BE2C (cell line): ENCODE measurements around the gene SELENON.

ENCODE experiments used
- DNase-seq: peaks from one replicate; pipeline ENCODE4 v3.0.0-alpha.2; 2020
- H3K27me3 ChIP-seq: fragments of 250-450 bp; sonication (Bioruptor Pico); 2 replicates; pipeline ENCODE4 v1.5.1; 2020; ENCODE audit warnings: mild to moderate bottlenecking
- H3K36me3 ChIP-seq: fragments of 250-450 bp; sonication (Bioruptor Pico); 2 replicates; pipeline ENCODE4 v1.5.1; 2020; ENCODE audit warnings: mild to moderate bottlenecking
- H3K4me1 ChIP-seq: fragments of 250-450 bp; sonication (Bioruptor Pico); 2 replicates; pipeline ENCODE4 v1.5.1; 2020
- H3K4me3 ChIP-seq: 2 replicates; pipeline ENCODE4 v1.5.1; 2011; ENCODE audit warnings: low read depth, low read length
- H3K9me3 ChIP-seq: fragments of 250-450 bp; sonication (Bioruptor Pico); 2 replicates; pipeline ENCODE4 v1.5.1; 2020
- TF ChIP-seq, protein P1 (sequence below): IDR thresholded peaks from 2 replicates; pipeline ENCODE4 v1.5.1; 2012; ENCODE audit warnings: mild to moderate bottlenecking, low read depth, low read length

Gene SELENON

DNA sequence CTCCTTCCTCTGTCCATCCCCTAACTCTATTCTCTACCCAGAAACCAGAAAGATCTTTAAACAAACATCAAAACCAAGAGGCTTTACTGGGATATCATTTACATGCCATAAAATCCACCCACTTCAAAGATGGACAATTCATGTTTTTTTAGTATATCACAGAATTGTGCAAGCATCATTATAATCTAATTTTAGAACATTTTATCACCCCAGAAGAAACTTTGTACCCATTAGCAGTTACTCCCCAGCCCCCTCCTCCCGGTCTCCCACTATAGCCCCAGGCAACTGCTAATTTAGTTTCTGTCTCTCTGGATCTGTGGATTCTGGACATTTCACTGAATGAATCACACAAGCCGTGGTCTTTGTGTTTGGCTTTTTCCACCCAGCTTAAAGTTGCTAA lies 4.8 kb upstream of the SELENON start:
- Histone ChIP-seq H3K9me3 (no peaks in the 10 kb centered on the region), H3K36me3 (no peaks in the 10 kb centered on the region), H3K27me3 (no peaks in the 10 kb centered on the region), H3K4me3 (no peak overlapping the region), H3K4me1 (peaks cover 5% of the 10 kb centered on the region)
- DNase-seq = peak; percentile 33
- TF ChIP-seq, protein P1, sequence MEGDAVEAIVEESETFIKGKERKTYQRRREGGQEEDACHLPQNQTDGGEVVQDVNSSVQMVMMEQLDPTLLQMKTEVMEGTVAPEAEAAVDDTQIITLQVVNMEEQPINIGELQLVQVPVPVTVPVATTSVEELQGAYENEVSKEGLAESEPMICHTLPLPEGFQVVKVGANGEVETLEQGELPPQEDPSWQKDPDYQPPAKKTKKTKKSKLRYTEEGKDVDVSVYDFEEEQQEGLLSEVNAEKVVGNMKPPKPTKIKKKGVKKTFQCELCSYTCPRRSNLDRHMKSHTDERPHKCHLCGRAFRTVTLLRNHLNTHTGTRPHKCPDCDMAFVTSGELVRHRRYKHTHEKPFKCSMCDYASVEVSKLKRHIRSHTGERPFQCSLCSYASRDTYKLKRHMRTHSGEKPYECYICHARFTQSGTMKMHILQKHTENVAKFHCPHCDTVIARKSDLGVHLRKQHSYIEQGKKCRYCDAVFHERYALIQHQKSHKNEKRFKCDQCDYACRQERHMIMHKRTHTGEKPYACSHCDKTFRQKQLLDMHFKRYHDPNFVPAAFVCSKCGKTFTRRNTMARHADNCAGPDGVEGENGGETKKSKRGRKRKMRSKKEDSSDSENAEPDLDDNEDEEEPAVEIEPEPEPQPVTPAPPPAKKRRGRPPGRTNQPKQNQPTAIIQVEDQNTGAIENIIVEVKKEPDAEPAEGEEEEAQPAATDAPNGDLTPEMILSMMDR = no peak

DNA sequence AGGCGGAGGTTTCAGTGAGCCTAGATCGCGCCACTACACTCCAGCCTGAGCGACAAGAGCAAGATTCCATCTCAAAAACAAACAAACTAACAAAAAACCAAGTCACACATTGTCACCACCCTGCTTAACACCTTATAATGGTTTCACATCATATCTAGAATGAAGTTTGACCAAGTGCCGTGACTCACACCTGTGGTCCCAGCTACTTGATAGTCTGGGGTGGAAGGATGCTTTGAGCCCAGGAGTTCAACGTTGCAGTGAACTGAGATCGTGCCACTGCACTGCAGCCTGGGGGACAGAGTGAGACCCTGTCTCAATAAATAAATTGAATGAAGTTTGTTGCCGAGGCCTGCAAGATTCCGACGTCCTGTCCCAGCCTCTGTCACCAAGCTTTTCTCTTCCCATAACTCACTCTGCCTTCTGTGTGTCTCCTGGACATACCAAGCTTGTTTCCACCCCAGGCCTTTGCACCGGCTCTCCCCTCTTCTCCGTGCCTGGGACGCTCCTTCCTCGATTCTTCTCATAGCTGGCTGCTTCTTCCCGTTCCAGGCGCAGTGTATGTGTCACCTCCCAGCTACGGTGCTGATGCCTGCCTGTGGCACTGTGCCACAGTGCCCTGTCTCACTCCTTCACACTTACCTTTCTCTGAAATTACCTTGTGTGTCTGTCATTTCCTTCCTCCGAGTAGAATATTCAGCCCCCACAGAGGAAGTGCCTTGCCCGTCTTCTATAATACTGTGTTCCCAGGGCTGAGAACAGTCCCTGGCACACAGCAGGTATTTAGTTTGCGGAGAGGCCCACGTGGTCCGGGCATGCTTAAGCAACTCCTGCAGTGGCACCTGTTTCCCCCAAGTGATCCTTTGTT lies 3.8 kb upstream of the SELENON start:
- TF ChIP-seq, protein P1 = no peak
- DNase-seq = no peak
- Histone ChIP-seq H3K9me3 (no peaks in the 10 kb centered on the region), H3K27me3 (no peaks in the 10 kb centered on the region), H3K36me3 (no peaks in the 10 kb centered on the region), H3K4me3 (no peak overlapping the region), H3K4me1 (peaks cover 5% of the 10 kb centered on the region)

DNA sequence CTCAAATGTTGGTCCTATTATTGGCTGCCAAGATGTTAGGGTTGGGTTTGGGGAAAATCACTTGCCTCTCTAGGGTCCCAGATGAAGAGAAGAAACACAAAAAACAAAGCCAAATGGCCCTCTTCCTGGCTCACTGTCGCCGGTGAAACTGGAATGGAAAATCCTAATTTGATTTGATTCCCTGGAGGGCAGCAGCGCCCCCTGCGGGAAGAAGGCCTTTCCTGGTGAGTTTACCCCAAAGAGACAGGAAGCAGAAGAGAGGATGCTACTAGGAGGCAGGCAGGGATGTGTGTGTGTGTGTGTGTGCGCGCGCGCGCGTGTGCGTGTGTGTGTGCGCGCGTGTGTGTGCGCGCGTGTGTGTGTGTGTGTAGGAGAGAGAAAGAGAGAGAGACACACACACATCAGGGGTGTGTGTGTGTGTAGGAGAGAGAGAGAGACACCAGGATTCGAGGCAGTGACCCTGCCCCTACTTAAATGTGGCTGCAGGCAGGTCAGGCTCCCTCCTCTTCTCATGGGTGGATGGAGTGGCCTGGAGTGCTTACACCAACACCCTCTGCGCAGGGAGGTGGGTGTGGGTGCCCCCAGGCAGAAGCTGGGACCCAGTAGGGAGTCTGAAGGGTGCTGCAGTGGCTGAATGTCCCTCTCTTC lies 3.1 kb upstream of the SELENON start:
- Histone ChIP-seq H3K27me3 (no peaks in the 10 kb centered on the region), H3K9me3 (no peaks in the 10 kb centered on the region), H3K4me1 (peaks cover 5% of the 10 kb centered on the region), H3K36me3 (no peaks in the 10 kb centered on the region), H3K4me3 (no peak overlapping the region)
- TF ChIP-seq, protein P1 = peak; percentile 68
- peak; percentile 80 for DNase-seq

DNA sequence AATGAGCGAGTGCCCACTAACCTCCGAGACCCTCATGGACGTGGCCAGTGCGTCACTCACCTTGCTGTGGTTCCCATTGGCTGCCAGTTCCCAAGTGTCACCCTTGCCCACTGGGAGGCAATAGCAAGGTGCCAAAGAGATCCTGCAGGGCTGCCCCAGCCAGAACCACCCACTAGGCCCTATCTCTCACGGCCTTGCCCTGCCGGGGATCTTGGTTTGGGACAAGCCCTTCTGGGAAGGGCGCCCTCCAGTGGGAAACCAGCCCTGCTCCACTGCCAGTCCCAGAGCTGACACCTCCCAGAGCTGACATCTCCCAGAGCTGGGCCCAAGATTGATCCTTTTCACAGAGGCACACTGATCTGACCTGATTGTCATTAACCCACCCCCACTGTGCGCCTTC lies 2.1 kb upstream of the SELENON start:
- H3K4me3 ChIP-seq = no peak overlapping the region
- no peak for DNase-seq
- H3K4me1 ChIP-seq = peaks cover 5% of the 10 kb centered on the region
- TF ChIP-seq, protein P1 = peak; percentile 48
- no peaks in the 10 kb centered on the region for H3K9me3 ChIP-seq
- no peaks in the 10 kb centered on the region for H3K27me3 ChIP-seq
- H3K36me3 ChIP-seq = no peaks in the 10 kb centered on the region

DNA sequence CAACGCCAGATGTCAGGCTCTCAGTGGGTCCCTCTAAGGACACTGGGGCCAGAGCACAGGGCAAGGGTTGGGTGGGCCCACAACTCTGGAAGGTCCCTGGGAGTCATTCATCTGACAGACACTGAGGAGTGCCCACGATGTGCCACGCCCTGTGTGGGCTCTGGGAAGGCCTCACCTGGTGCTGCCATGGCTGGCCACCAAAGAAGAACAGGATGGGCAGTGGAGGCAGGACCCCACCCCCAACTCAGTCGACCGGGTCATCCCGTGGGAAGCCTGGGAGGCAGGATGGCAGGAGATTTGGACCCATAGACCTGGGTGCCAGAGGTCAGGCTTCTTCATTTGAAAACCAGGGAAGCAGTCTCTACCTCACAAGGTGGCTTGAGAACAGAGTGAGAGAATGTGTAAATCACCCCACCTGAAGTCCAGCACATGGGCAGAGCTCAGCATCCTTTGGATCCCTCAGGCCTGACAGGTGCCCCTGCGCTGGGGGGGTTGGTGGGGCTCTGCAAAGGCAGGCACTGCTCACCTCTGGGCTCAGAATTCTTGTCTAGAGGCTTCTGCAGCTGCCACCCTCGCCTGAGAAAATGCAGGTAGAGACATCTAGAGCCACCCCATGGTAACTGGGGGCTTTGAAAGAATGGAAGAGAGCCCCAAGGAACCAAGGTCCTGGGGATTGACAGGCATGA lies 1.2 kb upstream of the SELENON start:
- TF ChIP-seq, protein P1 = no peak
- H3K4me1 ChIP-seq = peaks cover 5% of the 10 kb centered on the region
- no peaks in the 10 kb centered on the region for H3K27me3 ChIP-seq
- H3K9me3 ChIP-seq = no peaks in the 10 kb centered on the region
- H3K36me3 ChIP-seq = no peaks in the 10 kb centered on the region
- H3K4me3 ChIP-seq = no peak overlapping the region
- DNase-seq = no peak
